HEK293 (cell line): ENCODE measurements around the gene NINL.

Experiments used
- CTCF ChIA-PET: fragments of 350-600 bp; formaldehyde crosslinking; extraction: SDS; loops from one replicate; lab custom pipeline; 2021; ENCODE audit warnings: antibody characterized with exemption; lab: Yijun Ruan, JAX
- POLR2A ChIA-PET: fragments of 300-600 bp; formaldehyde crosslinking; extraction: SDS; loops from one replicate; lab custom pipeline; 2020; ENCODE audit warnings: antibody characterized with exemption, inconsistent platforms; lab: Yijun Ruan, JAX
- H3K27ac ChIP-seq: fragments of 200-500 bp; sonication (Bioruptor generic); 2 replicates; pipeline ENCODE4 v1.5.1; 2014; ENCODE audit warnings: low read depth, low read length, control low read depth, inconsistent platforms; ENCODE audit errors: extremely low read depth
- H3K36me3 ChIP-seq, 2 experiments: fragments of 200-500 bp in 1 of 2; sonication (Bioruptor generic) in 1 of 2; 1 replicate in 1 of 2; 2 replicates in 1 of 2; pipeline ENCODE4 v1.5.1; 2014 to 2017; ENCODE audit warnings: inconsistent platforms in 2 of 2, low read length in 2 of 2; ENCODE audit not compliant: control insufficient read depth in 2 of 2, insufficient read depth in 1 of 2
- H3K4me1 ChIP-seq: fragments of 200-500 bp; sonication (Bioruptor generic); 2 replicates; pipeline ENCODE4 v1.5.1; 2014; ENCODE audit warnings: mild to moderate bottlenecking, low read length, inconsistent platforms; ENCODE audit not compliant: control insufficient read depth, insufficient read depth
- H3K4me3 ChIP-seq: 2 replicates; pipeline ENCODE4 v1.5.1; 2011; ENCODE audit warnings: low read depth, mild to moderate bottlenecking, control low read depth, low read length, moderate library complexity
- H3K9me3 ChIP-seq: fragments of 200-500 bp; sonication (Bioruptor generic); 2 replicates; pipeline ENCODE4 v1.5.1; 2014; ENCODE audit warnings: low read depth, low read length, inconsistent platforms; ENCODE audit not compliant: control insufficient read depth, insufficient read depth
- KLF16 ChIP-seq: fragments of 450-650 bp; formaldehyde crosslinking; IDR thresholded peaks from 2 replicates; pipeline ENCODE4 v1.5.1; 2017; ENCODE audit warnings: missing biosample characterization, missing genetic modification characterization
- KLF9 ChIP-seq: fragments of 450-650 bp; formaldehyde crosslinking; IDR thresholded peaks from 2 replicates; pipeline ENCODE4 v1.5.1; 2016; ENCODE audit warnings: missing biosample characterization, missing genetic modification characterization, low read depth
- OVOL3 ChIP-seq: fragments of 450-650 bp; formaldehyde crosslinking; IDR thresholded peaks from 2 replicates; pipeline ENCODE4 v1.5.1; 2016; ENCODE audit warnings: missing biosample characterization, missing genetic modification characterization
- PRDM10 ChIP-seq: fragments of 450-650 bp; formaldehyde crosslinking; IDR thresholded peaks from 2 replicates; pipeline ENCODE4 v1.5.1; 2016; ENCODE audit warnings: missing biosample characterization, missing genetic modification characterization
- SCRT2 ChIP-seq: fragments of 450-650 bp; formaldehyde crosslinking; IDR thresholded peaks from 2 replicates; pipeline ENCODE4 v1.5.1; 2016; ENCODE audit warnings: missing biosample characterization, missing genetic modification characterization
- ZBTB11 ChIP-seq: fragments of 450-650 bp; formaldehyde crosslinking; conservative IDR thresholded peaks from 2 replicates; pipeline ENCODE4 v1.5.1; 2016; ENCODE audit warnings: low read depth, missing biosample characterization, missing genetic modification characterization
- ZBTB20 ChIP-seq: fragments of 450-650 bp; formaldehyde crosslinking; IDR thresholded peaks from 2 replicates; pipeline ENCODE4 v1.5.1; 2016; ENCODE audit warnings: missing biosample characterization, missing genetic modification characterization
- ZFP41 ChIP-seq: fragments of 450-650 bp; formaldehyde crosslinking; IDR thresholded peaks from 2 replicates; pipeline ENCODE4 v1.5.1; 2016; ENCODE audit warnings: missing biosample characterization, missing genetic modification characterization, borderline replicate concordance
- ZNF223 ChIP-seq: fragments of 450-650 bp; formaldehyde crosslinking; IDR thresholded peaks from 2 replicates; pipeline ENCODE4 v1.5.1; 2016; ENCODE audit warnings: missing biosample characterization, missing genetic modification characterization
- ZNF239 ChIP-seq: fragments of 450-650 bp; formaldehyde crosslinking; IDR thresholded peaks from 2 replicates; pipeline ENCODE4 v1.5.1; 2016; ENCODE audit warnings: missing biosample characterization, missing genetic modification characterization
- ZNF248 ChIP-seq: fragments of 450-650 bp; formaldehyde crosslinking; IDR thresholded peaks from 2 replicates; pipeline ENCODE4 v1.5.1; 2017; ENCODE audit warnings: missing biosample characterization, missing genetic modification characterization
- ZNF26 ChIP-seq: fragments of 450-650 bp; formaldehyde crosslinking; IDR thresholded peaks from 2 replicates; pipeline ENCODE4 v1.5.1; 2016; ENCODE audit warnings: missing biosample characterization, missing genetic modification characterization
- ZNF266 ChIP-seq: fragments of 450-650 bp; formaldehyde crosslinking; IDR thresholded peaks from 2 replicates; pipeline ENCODE4 v1.5.1; 2016; ENCODE audit warnings: missing biosample characterization, missing genetic modification characterization, low read depth
- ZNF324 ChIP-seq: fragments of 450-650 bp; formaldehyde crosslinking; IDR thresholded peaks from 2 replicates; pipeline ENCODE4 v1.5.1; 2016; ENCODE audit warnings: missing biosample characterization, missing genetic modification characterization
- ZNF398 ChIP-seq: fragments of 450-650 bp; formaldehyde crosslinking; IDR thresholded peaks from 2 replicates; pipeline ENCODE4 v1.5.1; 2017; ENCODE audit warnings: missing biosample characterization, missing genetic modification characterization
- ZNF423 ChIP-seq: fragments of 450-650 bp; formaldehyde crosslinking; IDR thresholded peaks from 2 replicates; pipeline ENCODE4 v1.5.1; 2016; ENCODE audit warnings: missing biosample characterization, missing genetic modification characterization
- ZNF433 ChIP-seq: fragments of 450-650 bp; formaldehyde crosslinking; IDR thresholded peaks from 2 replicates; pipeline ENCODE4 v1.5.1; 2016; ENCODE audit warnings: missing biosample characterization, missing genetic modification characterization, low read depth
- ZNF449 ChIP-seq: fragments of 450-650 bp; formaldehyde crosslinking; IDR thresholded peaks from 2 replicates; pipeline ENCODE4 v1.5.1; 2017; ENCODE audit warnings: missing biosample characterization, mild to moderate bottlenecking, missing genetic modification characterization, moderate library complexity
- ZNF558 ChIP-seq: fragments of 450-650 bp; formaldehyde crosslinking; IDR thresholded peaks from 2 replicates; pipeline ENCODE4 v1.5.1; 2016; ENCODE audit warnings: missing biosample characterization, missing genetic modification characterization
- ZNF626 ChIP-seq: fragments of 450-650 bp; sonication (Bioruptor Pico); formaldehyde crosslinking; IDR thresholded peaks from 2 replicates; pipeline ENCODE4 v1.5.1; 2018; ENCODE audit warnings: missing biosample characterization, missing genetic modification characterization, inconsistent platforms
- ZNF677 ChIP-seq: fragments of 450-650 bp; IDR thresholded peaks from 2 replicates; pipeline ENCODE4 v1.5.0; 2018; ENCODE audit warnings: missing biosample characterization, mild to moderate bottlenecking, missing genetic modification characterization, moderate library complexity

Gene NINL

DNA sequence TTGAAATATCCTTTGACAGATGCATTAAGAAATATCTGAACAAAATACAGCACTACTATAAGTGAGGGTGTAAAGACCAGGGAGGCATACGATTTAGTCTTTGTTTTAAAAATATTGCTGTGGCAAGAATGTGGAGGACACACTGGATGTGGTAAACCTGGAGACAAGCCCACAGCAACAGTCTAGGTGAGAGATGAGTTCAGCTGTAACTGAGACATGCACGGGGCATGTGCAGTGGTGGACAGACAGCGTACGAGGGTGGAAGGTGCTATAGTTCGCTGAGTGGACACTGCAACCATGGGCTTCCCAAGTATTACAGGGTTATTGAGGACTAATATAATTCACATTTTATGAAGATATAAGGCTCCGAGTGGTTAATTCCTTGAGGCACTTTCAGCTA is 36.7 kb upstream of the NINL start (continued):
- TF ChIP-seq ZNF626 (tag by site-specific recombination) (no peak), ZNF398 (tag by site-specific recombination) (no peak), ZNF449 (no peak), ZBTB11 (tag by site-specific recombination) (no peak)

DNA sequence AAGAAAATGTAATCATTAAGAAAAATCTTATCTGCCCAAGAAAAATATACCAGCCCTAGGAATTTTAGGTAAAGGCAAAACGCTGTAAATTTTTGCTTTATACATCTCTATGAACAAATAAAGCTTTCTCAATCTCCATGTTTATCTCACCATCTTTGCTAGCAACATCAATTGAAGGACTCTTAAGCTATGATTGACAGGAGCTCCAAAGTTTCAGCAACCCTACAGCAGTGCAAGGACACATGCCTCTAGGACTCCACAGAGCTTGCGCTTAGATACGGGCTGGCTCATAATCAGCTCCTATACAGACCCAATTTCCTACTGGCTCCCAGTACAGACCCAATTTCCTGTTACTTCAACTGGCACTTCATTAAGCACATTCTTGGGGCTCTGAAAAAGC is 34.2 kb upstream of the NINL start:
- H3K9me3 ChIP-seq: no peaks in the 10 kb centered on the region
- H3K4me1 ChIP-seq: peaks cover 4% of the 10 kb centered on the region; the same call in 1 of the 2 replicates
- H3K4me3 ChIP-seq: no peak overlapping the region
- peaks cover 0 to 24% of the 10 kb centered on the region in 2 experiments; a peak in 2 of 3 replicates for H3K36me3 ChIP-seq
- TF ChIP-seq OVOL3 (no peak), ZNF266 (no peak), ZNF677 (no peak), SCRT2 (no peak), KLF16 (tag by site-specific recombination) (no peak), ZNF433 (tag by site-specific recombination) (no peak)
- CTCF ChIA-PET: interaction anchor here (0.7 kb wide), 1 partner anchor 266 kb away, joined by 3 read pairs; no protein-coding TSS in a partner anchor
- POLR2A ChIA-PET: no interaction called here
- no peak overlapping the region for H3K27ac ChIP-seq

GRCh38 chr20:25608774-25609173 is 23.4 kb upstream of the NINL start:
- CTCF ChIA-PET: no interaction called here
- H3K4me1 ChIP-seq: no peaks in the 10 kb centered on the region
- no peak overlapping the region for H3K4me3 ChIP-seq
- H3K9me3 ChIP-seq: no peaks in the 10 kb centered on the region
- H3K36me3 ChIP-seq: peaks cover 0 to 3% of the 10 kb centered on the region in 2 experiments; a peak in 2 of 3 replicates
- no peak overlapping the region for H3K27ac ChIP-seq
- POLR2A ChIA-PET: no interaction called here
- no peak for TF ChIP-seq PRDM10 (tag by site-specific recombination)
- no peak for TF ChIP-seq ZNF324
- no peak for TF ChIP-seq ZNF449
- no peak for TF ChIP-seq KLF9 (tag by site-specific recombination)
- TF ChIP-seq ZFP41: no peak
- no peak for TF ChIP-seq ZNF558 (tag by site-specific recombination)
- no peak for TF ChIP-seq ZBTB20 (tag by site-specific recombination)
- TF ChIP-seq ZNF239 (tag by site-specific recombination): no peak
- TF ChIP-seq ZNF26 (tag by site-specific recombination): no peak
- TF ChIP-seq ZNF423 (tag by site-specific recombination): no peak
- no peak for TF ChIP-seq ZNF223
- TF ChIP-seq ZNF248 (tag by site-specific recombination): no peak
